HG02588 (cell line): Measurements from ENCODE around the gene UBE2L3.
"Not testable (repeated sequence)": the region's sequence is repeated elsewhere in the genome, so short reads cannot be mapped to it uniquely, and the experiment has no call there.

Experiments
- ATAC-seq: cut with Tn5 transposase; IDR thresholded peaks from one replicate; pipeline ENCODE4 v1.9.1; 2021; ENCODE audit warnings: mild to moderate bottlenecking, moderate library complexity; ENCODE audit not compliant: unreplicated experiment

Gene UBE2L3

GRCh38 chr22:21570398-21570797, 2.9 kb downstream of the UBE2L3 start:
- no peak for ATAC-seq

- no peak for ATAC-seq
Observed at GRCh38 chr22:21571679-21572078, 4.2 kb downstream of the UBE2L3 start.

- no peak for ATAC-seq
Observed at GRCh38 chr22:21573293-21573734, 5.8 kb downstream of the UBE2L3 start.

- ATAC-seq, result no peak
Observed at GRCh38 chr22:21573750-21574494, 6.4 kb downstream of the UBE2L3 start.

GRCh38 chr22:21579474-21579851, 11.9 kb downstream of the UBE2L3 start:
- ATAC-seq, result no peak

- ATAC-seq, result not testable (repeated sequence)
Observed at GRCh38 chr22:21580623-21581007, 13.1 kb downstream of the UBE2L3 start.

- ATAC-seq, result not testable (repeated sequence)
Observed at GRCh38 chr22:21581009-21581713, 13.6 kb downstream of the UBE2L3 start.

GRCh38 chr22:21582801-21583740, 15.6 kb downstream of the UBE2L3 start:
- ATAC-seq, result no peak

- no peak for ATAC-seq
Observed at GRCh38 chr22:21585389-21585788, 17.9 kb downstream of the UBE2L3 start.

- ATAC-seq, result peak; percentile 88
Observed at GRCh38 chr22:21587803-21588611, 20.5 kb downstream of the UBE2L3 start.

- no peak for ATAC-seq
Observed at GRCh38 chr22:21589396-21589795, 21.9 kb downstream of the UBE2L3 start.

GRCh38 chr22:21590809-21591641, 23.5 kb downstream of the UBE2L3 start:
- no peak for ATAC-seq

- no peak for ATAC-seq
Observed at GRCh38 chr22:21591695-21592094, 24.2 kb downstream of the UBE2L3 start.

- no peak for ATAC-seq
Observed at GRCh38 chr22:21592422-21592821, 24.9 kb downstream of the UBE2L3 start.

GRCh38 chr22:21593406-21594232, 26.1 kb downstream of the UBE2L3 start:
- no peak for ATAC-seq

- no peak for ATAC-seq
Observed at GRCh38 chr22:21594865-21595452, 27.4 kb downstream of the UBE2L3 start.

GRCh38 chr22:21596356-21597135, 29.0 kb downstream of the UBE2L3 start:
- ATAC-seq, result not testable (repeated sequence)
